Spinal cord (tissue), 10 donors: ENCODE data around the gene MINDY1. TPM values are rescaled to one million over a fixed set of nuclear protein-coding genes. Genes with fewer than 3 reads are reported as not detected.

Experiments
- DNase-seq, 6 donors: peaks; one replicate each; pipeline versions ENCODE4 v3.0.0 to v3.0.0-alpha.2; 2013 to 2015; ENCODE audit warnings: low spot score in 6 of 6, low read depth in 4 of 6
- H3K27ac ChIP-seq: one replicate; pipeline ENCODE4 v1.5.1; 2013; ENCODE audit warnings: low read depth, low read length, control low read depth
- H3K27me3 ChIP-seq: one replicate; pipeline ENCODE4 v1.6.1; 2013; ENCODE audit warnings: low read length; ENCODE audit not compliant: control insufficient read depth, insufficient read depth
- H3K36me3 ChIP-seq: one replicate; pipeline ENCODE4 v1.6.1; 2013; ENCODE audit warnings: low read length; ENCODE audit not compliant: control insufficient read depth, insufficient read depth
- H3K4me1 ChIP-seq: one replicate; pipeline ENCODE4 v1.6.1; 2013; ENCODE audit warnings: low read length; ENCODE audit not compliant: control insufficient read depth, insufficient read depth
- H3K4me3 ChIP-seq: one replicate; pipeline ENCODE4 v1.5.1; 2013; ENCODE audit warnings: low read depth, low read length, control low read depth
- H3K9me3 ChIP-seq: one replicate; pipeline ENCODE4 v1.6.1; 2013; ENCODE audit warnings: low read length; ENCODE audit not compliant: control insufficient read depth, insufficient read depth
- WGBS: methylation state at CpG from one replicate; pipeline ENCODE4 v1.1.5; 2013; ENCODE audit warnings: missing lambda C conversion rate; ENCODE audit not compliant: insufficient coverage; 5-methylcytosine and 5-hydroxymethylcytosine counted together
- polyA plus RNA-seq, 2 donors: library from polyadenylated mRNA; unstranded; fragments of 120-200 nt; gene quantifications; one replicate each; pipeline ENCODE4 v1.2.1, GENCODE V29; 2013; ENCODE audit not compliant: insufficient read length in 2 of 2
- total RNA-seq, 2 donors: library from RNA; depleted of rRNA in 1 of 2; stranded (reverse); fragments of 120-200 nt in 1 of 2; fragments of >200 nt in 1 of 2; gene quantifications; one replicate each; pipeline versions ENCODE4 v1.2.3 to v1.2.4, GENCODE V29; 2013 to 2014
- donor health status: healthy.

The MINDY1 gene
- total and polyA plus RNA-seq, 4 donors: 21.9 to 48.1 (median 42.9) TPM

- no peaks in the 10 kb centered on the region for H3K27me3 ChIP-seq
- peak overlapping the region; percentile 97 for H3K27ac ChIP-seq
- peak overlapping the region; percentile 72 for H3K4me3 ChIP-seq
- peaks cover 12% of the 10 kb centered on the region for H3K36me3 ChIP-seq
- 40% methylated on average over 1 of the region's 4 CpGs for WGBS
- peak in 1 of 6 donors; percentile 18 for DNase-seq
- H3K9me3 ChIP-seq: no peaks in the 10 kb centered on the region
- peaks cover 54% of the 10 kb centered on the region for H3K4me1 ChIP-seq
These were observed 878 bp downstream of the MINDY1 start for GRCh38 chr1:151005729-151006319.

- H3K4me1 ChIP-seq: peaks cover 45% of the 10 kb centered on the region
- H3K27ac ChIP-seq: no peak overlapping the region
- no peak overlapping the region for H3K4me3 ChIP-seq
- no peaks in the 10 kb centered on the region for H3K9me3 ChIP-seq
- DNase-seq: no peak
- H3K27me3 ChIP-seq: no peaks in the 10 kb centered on the region
- H3K36me3 ChIP-seq: peaks cover 25% of the 10 kb centered on the region
These were observed 3.5 kb downstream of the MINDY1 start for GRCh38 chr1:151003180-151003579.

- Histone ChIP-seq H3K36me3 (peaks cover 30% of the 10 kb centered on the region), H3K27ac (no peak overlapping the region), H3K27me3 (no peaks in the 10 kb centered on the region), H3K4me1 (peaks cover 44% of the 10 kb centered on the region), H3K9me3 (no peaks in the 10 kb centered on the region), H3K4me3 (no peak overlapping the region)
- 56% methylated on average over 2 of the region's 2 CpGs for WGBS
- no peak for DNase-seq
These were observed 4.1 kb downstream of the MINDY1 start for GRCh38 chr1:151002611-151003010.

- Histone ChIP-seq H3K4me3 (no peak overlapping the region), H3K27me3 (no peaks in the 10 kb centered on the region), H3K36me3 (peaks cover 36% of the 10 kb centered on the region), H3K9me3 (no peaks in the 10 kb centered on the region), H3K27ac (no peak overlapping the region), H3K4me1 (peaks cover 38% of the 10 kb centered on the region)
- no peak for DNase-seq
- 100% methylated on average over 3 of the region's 3 CpGs for WGBS
These were observed 4.7 kb downstream of the MINDY1 start for GRCh38 chr1:151002051-151002450.

- no peaks in the 10 kb centered on the region for H3K9me3 ChIP-seq
- no peak overlapping the region for H3K27ac ChIP-seq
- H3K4me3 ChIP-seq: no peak overlapping the region
- DNase-seq: no peak
- no peaks in the 10 kb centered on the region for H3K27me3 ChIP-seq
- H3K4me1 ChIP-seq: peaks cover 34% of the 10 kb centered on the region
- H3K36me3 ChIP-seq: peaks cover 40% of the 10 kb centered on the region
- 93% methylated on average over 3 of the region's 4 CpGs for WGBS
These were observed 5.1 kb downstream of the MINDY1 start for GRCh38 chr1:151001602-151002001.

GRCh38 chr1:151000408-151000807 is 6.3 kb downstream of the MINDY1 start:
- DNase-seq: no peak
- no peaks in the 10 kb centered on the region for H3K27me3 ChIP-seq
- peaks cover 28% of the 10 kb centered on the region for H3K4me1 ChIP-seq
- no peak overlapping the region for H3K27ac ChIP-seq
- WGBS: no CpG with 5 or more reads among the region's 3 CpGs
- H3K36me3 ChIP-seq: peaks cover 42% of the 10 kb centered on the region
- H3K9me3 ChIP-seq: no peaks in the 10 kb centered on the region
- no peak overlapping the region for H3K4me3 ChIP-seq

- H3K27ac ChIP-seq: no peak overlapping the region
- no peaks in the 10 kb centered on the region for H3K27me3 ChIP-seq
- no peak for DNase-seq
- WGBS: no CpG with 5 or more reads among the region's 2 CpGs
- peaks cover 42% of the 10 kb centered on the region for H3K36me3 ChIP-seq
- no peak overlapping the region for H3K4me3 ChIP-seq
- H3K4me1 ChIP-seq: peaks cover 23% of the 10 kb centered on the region
- no peaks in the 10 kb centered on the region for H3K9me3 ChIP-seq
These were observed 6.8 kb downstream of the MINDY1 start for GRCh38 chr1:150999926-151000325.

- Histone ChIP-seq H3K4me1 (peaks cover 18% of the 10 kb centered on the region), H3K36me3 (peaks cover 42% of the 10 kb centered on the region), H3K4me3 (no peak overlapping the region), H3K9me3 (no peaks in the 10 kb centered on the region), H3K27ac (no peak overlapping the region), H3K27me3 (no peaks in the 10 kb centered on the region)
- 79% methylated on average over 16 of the region's 17 CpGs for WGBS
- DNase-seq: no peak
These were observed 7.5 kb downstream of the MINDY1 start for GRCh38 chr1:150999051-150999674.

- Histone ChIP-seq H3K27me3 (no peaks in the 10 kb centered on the region), H3K27ac (no peak overlapping the region), H3K9me3 (no peaks in the 10 kb centered on the region), H3K4me3 (no peak overlapping the region), H3K36me3 (peaks cover 42% of the 10 kb centered on the region), H3K4me1 (peaks cover 9% of the 10 kb centered on the region)
- whole genome bisulfite sequencing: 94% methylated on average over 4 of the region's 5 CpGs
- DNase-seq: no peak
These were observed 8.8 kb downstream of the MINDY1 start for GRCh38 chr1:150997949-150998348.
